ENCODE results near the gene RAB33B.

The RAB33B gene

GRCh38 chr4:139509727-139510410 lies 55.9 kb downstream of the RAB33B start:
- no peak for DNase-seq

- DNase-seq, result no peak
These were observed 57.4 kb downstream of the RAB33B start for GRCh38 chr4:139511320-139511719.

- DNase-seq, result no peak
These were observed 60.6 kb downstream of the RAB33B start for GRCh38 chr4:139514382-139515059.

GRCh38 chr4:139515531-139515958 lies 61.6 kb downstream of the RAB33B start:
- DNase-seq, result no peak

GRCh38 chr4:139521754-139522401 lies 68.0 kb downstream of the RAB33B start:
- DNase-seq, result no peak

GRCh38 chr4:139522457-139522856 lies 68.5 kb downstream of the RAB33B start:
- DNase-seq, result no peak

- DNase-seq, result no peak
These were observed 69.2 kb downstream of the RAB33B start for GRCh38 chr4:139523076-139523475.

- DNase-seq, result no peak
These were observed 70.2 kb downstream of the RAB33B start for GRCh38 chr4:139524062-139524631.

- DNase-seq, result no peak
These were observed 71.5 kb downstream of the RAB33B start for GRCh38 chr4:139525414-139525813.

All from T-helper 9 cell (primary cell).